NCI-H2196 treated with DMSO at 0.1 percent for 48 hours (cell line): Measurements from ENCODE around the gene PRKCZ.
A peak's percentile ranks its signal among the peaks of the same experiment; 100 is the strongest.

Experiments
- DNase-seq: peaks from one replicate; lab custom pipeline; 2025; ENCODE audit not compliant: unreplicated experiment; lab: John Stamatoyannopoulos, UW

PRKCZ gene

DNA sequence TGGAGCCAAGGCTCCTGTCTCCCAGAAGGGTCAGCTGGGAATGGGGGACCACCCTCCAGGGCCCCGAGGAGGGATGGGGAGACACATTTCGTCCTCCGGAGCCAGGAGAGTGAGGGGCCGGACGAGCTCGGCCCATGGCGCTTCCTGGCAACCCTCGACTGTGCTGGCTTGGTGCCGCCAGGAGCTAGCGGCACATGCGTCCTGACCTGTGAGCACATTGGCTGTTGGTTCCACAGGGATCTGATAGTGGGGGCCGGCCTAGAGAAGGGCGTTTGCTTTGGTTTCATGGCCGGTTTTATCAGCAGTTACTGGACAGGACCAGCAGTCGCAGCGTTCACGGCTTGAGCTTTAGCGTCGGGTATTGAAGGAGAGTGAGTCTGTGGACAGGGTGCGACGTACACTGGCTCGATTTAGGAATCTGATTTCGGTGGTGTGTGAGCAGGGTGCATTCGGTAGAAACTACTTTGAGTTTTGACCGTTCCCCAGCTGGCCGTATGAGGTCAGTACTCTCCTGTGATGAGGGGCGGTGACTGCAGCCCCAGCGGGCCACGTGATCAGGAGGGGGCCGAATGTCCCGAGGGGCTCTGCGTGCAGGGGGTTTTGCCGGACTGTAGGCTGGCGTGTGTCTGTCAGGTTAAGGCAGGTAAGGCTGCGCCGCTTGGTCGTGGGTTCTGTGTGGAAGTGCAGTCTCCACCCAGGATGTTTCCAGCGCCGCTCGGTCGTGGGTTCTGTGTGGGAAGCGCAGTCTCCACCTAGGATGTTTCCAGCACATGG is 125.7 kb downstream of the PRKCZ start:
- DNase-seq = no peak

DNA sequence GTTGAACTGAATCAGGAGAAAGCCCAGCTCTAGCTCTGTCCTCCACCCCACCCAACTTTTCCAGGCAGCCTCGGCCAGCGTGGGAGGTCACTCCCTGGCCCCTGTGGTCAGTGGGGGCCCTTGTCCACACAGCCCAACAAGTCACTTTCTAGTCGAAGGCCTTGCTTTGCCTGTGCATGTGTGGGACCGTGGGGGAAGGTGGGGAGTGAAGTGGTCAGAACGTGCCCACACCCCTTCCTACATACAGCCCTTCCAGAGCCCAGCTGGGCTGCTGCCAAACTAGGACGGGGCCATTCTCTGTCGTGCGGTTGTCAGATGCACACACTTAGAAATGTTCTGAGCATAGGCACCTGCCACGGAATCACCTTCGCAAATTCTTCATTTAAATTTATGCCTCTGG is 126.4 kb downstream of the PRKCZ start:
- no peak for DNase-seq

DNA sequence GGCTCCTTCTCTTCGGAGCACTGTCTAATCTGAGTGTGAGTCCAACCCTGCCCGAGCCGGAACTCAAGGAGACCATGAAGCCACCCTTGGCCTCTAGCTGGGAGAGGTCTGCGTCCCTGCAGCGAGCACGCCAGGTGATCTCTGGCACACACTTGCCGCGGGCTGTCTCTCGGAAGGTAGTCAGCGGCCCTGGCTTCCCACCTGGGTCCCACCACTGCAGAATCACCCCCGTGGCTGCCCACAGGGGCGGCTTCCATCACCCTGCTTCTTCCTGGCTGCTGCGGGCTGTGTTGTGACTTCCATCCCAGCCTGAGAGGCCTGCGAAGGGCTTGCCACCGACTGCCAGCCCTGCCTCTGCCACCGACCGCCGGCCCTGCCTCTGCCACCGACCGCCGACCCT is 127.3 kb downstream of the PRKCZ start:
- DNase-seq = no peak

DNA sequence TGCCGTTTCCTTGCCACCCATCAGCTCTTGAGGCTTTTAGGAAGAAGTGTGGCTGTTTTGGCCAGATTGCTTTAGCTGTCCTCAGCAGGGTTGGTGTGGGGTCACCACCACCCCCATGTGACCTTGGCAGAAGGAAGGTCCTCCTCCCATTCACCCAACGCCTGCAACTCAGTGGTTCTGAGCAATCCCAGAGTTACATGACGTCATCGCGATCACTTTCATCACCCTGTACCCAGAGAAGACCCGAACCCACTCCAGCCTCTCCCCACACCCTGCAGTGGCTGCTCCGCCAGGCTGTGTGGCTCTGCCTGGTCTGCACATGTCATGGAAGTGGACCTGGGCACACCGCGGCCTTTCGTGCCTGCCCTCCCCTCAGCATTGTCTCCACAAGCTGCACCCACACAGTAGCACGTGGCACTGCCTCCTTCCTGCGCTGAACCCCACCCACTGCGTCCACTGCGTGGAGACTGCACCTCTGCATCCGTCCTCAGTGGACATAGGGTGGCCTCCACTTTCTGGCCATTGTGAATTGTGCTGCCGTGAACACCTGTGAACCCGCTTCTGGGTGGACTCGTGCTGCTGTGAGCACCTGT is 127.8 kb downstream of the PRKCZ start:
- DNase-seq = no peak

DNA sequence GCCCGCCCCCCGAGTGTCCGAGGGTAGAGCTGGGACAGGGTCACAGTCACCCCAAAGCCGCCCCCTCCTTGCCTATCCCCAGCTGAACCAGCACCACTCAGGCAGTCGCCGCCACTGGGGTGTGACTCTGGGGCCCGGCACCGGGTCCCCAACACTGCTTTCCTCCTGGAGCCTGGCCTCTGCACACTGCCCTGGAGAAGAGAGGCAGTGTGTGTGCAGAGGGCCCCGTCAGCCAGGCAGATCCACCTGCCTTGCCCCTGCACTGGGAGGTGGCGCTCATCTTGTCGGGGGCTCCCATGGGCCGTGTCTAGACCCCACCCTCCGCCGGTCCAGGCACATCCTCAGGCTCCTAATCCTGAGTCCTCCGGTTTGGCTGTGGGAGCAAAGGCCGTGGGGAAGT is 128.7 kb downstream of the PRKCZ start:
- no peak for DNase-seq

DNA sequence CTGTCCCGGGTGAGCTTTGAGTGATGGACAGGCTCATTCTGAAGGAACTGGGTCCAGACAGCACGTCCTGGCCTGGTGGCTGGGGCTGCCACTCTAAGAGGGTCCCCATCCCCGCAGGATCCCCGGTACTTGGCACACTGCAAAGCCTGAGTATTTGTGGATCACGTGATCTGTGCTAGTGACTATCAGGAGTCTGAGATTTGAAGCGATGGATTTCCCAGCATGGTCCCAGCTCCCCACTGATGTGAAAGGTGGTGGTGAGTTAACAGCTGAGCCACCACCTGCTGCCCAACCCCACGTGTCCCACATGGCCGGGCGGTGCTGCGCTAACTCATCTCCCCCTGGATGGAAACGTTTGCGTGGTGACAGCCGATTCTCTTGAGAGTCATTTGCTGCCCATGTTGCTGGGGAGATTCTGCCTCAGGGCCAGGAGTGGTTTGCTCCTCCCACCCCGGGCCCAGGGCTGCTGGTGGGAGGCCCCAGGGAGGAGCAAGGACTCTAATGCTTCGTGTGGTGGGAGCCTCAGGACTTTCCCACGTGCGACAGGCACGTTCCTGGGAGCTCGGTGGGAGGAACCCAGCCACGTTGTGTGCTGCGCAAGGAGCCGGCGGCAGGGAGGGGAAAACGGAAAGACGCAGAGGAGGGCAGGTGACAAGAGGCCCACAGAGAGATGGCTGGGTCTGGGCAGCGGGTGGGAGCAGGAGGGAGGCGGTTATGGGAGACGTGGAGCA is 129.2 kb downstream of the PRKCZ start:
- no peak for DNase-seq

DNA sequence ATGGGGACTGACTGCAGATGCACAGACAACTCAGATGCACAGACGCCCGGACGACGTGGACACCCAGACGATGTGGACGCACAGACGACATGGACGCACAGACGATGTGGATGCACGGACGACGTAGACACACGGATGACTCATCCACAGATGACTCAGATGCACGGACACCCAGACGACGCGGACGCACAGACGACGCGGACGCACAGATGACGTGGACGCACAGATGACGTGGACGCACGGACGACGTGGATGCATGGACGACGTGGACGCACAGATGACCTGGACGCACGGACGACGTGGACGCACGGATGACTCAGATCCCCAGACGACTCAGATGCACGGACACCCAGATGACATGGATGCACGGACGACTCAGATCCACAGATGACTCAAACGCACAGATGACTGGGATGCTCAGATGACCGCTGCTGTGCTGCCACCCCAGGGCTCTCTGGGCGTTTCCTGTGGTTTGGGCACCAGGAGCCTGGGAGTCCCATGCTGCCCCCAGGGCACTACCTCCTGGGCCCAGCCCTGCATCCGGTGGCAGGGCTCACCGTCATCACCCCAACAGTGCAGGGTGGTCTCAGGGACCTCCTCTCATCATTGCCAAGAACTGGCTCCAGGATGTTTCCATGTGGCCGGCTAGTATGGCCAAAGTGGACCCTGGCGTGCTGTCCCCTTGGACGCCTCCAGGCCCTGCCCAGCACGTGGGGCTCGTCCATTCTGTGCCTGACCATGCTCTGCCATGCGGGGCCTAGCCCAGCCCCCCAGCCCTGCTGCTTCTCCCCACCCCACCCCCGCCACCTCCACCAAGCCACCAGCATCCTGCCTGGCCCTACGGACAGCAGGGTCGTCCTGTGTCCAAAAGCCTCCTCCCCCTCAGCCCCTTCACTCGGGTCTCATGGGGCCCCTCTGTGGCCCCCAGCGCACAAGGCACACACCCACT is 130.4 kb downstream of the PRKCZ start:
- no peak for DNase-seq

DNA sequence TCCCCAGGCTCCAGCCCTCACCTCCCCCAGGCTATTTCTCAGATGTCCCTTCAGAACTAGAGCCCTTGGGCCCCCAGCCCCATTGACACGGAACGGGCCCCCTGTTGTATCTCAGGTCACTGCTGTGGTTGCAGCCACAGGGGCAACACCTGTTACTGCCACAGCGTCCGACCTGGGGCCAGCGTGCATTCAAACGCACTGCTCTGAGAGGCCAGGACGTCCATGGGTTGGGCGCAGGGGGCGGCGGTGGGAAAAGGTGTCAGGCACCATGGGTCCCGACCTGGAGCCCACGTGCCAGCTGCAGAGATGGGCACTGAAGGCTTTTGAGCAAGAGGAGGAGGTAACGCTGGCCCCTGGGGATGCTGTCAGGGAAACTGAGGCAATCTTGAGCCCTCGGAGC is 131.1 kb downstream of the PRKCZ start:
- DNase-seq = no peak

DNA sequence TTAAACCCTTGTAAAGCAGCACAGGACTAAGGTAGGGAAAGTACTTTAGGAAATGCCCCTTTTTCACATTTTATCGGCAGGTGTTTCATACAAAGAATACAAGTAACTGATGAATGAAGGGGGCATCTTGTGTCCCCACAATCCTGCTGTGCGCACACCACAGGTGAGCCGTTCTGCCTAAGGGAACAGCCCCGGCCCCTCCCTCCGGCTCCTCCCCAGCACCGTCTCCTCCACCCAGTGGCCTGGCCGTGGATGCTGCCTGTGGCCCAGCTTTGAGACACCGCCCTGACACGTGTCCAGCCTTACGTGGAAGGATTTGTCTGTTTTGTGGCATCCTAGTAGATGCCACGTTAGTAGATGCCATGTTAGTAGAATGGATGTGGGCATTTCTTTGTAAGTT is 131.5 kb downstream of the PRKCZ start:
- no peak for DNase-seq

DNA sequence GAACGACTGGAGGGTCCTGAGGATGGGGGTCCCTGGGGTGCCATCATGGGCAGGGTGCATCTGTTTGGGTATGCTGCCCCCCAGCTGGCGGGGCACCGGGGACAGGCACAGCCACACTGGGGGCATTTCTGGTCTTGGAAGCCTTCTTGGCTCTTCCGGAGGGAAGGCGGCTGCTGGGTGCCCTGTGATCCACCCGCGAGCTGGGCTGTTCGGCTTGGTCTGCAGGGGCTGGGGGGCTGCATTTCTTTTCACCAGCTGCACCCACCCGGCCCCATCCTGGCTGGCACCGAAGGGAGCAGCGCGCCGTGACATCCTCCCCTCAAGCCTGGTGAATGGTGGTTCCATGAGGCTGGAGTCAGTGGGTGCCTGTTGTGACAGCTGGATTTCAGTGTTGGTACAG is 132.2 kb downstream of the PRKCZ start:
- no peak for DNase-seq

DNA sequence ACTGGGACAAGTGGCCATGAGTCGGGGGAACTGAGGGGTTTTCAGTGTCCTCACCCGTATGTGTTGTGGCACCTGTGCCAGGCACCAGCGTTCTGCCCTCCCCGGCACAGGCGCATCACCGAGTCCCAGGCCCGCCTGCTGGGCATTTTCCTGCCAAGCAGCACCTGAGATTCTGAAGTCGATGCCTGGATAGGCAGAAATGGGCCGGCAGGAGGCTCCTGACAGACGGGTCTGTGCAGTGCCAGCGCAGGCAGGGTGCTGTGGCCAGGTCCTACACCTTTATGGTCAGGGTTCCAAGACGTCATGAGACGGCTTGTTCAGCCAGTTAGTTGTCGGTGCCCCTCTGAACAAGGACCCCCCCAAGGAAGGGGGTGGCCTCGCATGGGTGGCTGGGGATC is 133.7 kb downstream of the PRKCZ start:
- no peak for DNase-seq

DNA sequence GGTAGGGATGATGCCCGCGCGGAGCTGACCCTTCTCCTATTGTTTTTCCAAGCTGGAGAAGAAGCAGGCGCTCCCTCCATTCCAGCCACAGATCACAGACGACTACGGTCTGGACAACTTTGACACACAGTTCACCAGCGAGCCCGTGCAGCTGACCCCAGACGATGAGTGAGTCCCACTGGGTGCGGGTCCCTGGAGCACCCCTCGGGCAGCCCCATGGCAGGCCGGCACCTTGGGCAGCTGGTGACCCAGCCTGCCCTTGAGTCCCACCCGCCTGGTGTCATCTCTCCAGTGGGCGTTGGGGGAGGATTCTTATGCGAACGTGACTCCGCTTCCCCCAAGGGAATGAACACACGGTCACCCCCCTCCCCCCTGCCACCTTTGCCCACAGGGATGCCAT is 134.3 kb downstream of the PRKCZ start:
- no peak for DNase-seq

DNA sequence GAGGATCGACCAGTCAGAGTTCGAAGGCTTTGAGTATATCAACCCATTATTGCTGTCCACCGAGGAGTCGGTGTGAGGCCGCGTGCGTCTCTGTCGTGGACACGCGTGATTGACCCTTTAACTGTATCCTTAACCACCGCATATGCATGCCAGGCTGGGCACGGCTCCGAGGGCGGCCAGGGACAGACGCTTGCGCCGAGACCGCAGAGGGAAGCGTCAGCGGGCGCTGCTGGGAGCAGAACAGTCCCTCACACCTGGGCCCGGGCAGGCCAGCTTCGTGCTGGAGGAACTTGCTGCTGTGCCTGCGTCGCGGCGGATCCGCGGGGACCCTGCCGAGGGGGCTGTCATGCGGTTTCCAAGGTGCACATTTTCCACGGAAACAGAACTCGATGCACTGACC is 134.7 kb downstream of the PRKCZ start:
- no peak for DNase-seq

DNA sequence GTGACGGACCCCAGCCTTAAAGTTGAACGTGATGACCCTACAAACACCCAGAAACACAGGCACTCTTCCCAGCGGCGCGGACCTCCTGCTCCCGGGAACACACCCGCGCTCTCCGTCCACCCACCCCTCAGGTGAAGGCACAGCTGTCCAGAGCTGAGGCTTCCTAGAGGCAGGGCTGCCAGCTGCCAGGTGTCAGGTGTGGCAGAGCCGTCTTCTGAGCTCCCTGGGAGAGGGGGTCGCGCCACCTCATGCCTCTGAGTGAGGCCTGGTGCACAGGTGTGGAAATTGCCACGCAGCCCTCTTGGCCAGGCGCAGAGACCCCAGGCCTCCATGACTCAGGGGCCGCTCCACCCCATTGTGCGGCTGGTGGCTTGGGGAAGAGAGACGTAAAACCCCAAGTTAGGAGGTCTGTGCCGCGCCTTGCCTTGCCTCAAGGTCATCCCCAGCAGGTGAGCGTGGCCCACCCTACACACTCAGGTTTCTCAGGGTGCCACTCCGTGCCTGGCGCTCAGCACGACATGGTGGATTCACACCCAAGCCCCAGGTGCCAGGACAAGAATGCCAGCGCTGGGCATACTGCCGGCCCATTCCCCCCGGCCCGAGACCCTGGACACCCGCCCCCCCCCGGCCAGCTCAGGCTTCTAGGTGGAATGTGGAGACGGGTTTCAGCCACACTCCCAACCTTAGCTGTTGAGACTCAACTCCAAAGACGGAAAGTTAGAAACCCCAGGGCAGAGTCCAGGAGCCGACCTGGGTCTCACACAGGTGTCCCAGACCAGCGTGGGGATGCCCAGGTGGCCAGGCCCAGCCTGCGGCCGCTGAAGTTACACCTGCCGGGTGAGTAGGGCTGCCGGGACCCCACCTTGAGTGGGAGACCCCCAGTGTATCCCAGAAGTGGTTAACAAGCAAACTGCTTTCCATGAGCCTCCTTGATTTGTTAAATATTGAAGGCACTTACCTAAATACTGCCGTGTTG is 136.0 kb downstream of the PRKCZ start:
- DNase-seq = no peak

DNA sequence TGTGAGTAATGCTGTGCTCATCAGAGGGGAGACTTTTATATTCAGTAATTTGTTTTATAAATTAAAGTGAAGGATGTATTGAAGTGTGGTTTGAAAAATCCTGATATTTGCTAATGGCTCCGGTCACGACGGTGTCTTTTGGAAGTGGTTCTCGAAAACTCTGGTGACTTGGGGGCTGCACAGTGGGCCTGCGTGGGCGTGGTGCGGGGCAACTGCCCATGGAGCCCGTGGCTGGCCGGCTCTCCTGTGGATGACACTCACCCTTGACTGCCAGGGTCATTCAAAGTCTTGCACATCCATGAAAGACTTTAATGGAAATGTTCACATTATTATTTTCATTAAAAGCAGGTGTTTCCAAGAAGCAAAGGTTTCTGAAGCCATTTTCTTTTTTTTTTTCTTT is 136.7 kb downstream of the PRKCZ start:
- no peak for DNase-seq

DNA sequence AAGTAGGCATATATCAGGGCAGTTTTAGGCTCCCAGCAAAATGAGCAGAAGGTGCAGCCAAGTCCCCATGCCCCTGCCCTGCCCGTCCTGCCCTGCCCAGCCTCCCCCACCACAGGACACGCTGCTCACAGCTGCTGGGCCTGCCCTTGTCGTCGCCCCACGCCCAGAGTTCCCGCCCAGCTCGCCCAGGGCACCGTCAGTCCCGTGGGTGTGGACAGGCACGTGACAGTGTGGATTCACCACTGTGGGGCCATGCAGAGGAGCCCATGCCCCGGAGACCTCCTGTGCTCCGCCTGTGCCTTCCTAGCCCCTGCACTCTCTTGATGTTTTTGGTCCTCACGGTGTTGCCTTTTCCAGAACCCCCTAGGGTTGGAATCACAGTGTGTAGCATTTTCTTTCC is 137.4 kb downstream of the PRKCZ start:
- DNase-seq = no peak

DNA sequence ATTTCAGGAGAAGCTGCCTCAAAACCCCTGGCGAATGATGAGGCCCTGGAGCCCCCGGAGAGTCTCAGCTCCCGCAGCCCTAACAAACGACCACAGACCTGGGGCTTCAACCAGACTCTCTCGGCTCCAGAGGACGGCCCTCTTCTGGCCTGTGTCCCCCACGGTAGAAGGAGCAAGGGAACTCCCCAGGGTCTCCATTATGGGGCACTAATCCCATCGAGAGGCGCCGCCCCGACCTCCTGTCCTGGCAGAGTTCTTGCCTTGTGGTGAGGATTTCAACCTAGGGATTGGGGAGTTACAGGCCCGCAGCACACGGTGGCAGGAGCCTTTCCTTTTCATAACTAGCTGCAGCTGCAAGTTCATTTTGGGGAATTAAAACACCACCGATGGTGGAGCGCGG is 138.1 kb downstream of the PRKCZ start:
- DNase-seq = no peak

DNA sequence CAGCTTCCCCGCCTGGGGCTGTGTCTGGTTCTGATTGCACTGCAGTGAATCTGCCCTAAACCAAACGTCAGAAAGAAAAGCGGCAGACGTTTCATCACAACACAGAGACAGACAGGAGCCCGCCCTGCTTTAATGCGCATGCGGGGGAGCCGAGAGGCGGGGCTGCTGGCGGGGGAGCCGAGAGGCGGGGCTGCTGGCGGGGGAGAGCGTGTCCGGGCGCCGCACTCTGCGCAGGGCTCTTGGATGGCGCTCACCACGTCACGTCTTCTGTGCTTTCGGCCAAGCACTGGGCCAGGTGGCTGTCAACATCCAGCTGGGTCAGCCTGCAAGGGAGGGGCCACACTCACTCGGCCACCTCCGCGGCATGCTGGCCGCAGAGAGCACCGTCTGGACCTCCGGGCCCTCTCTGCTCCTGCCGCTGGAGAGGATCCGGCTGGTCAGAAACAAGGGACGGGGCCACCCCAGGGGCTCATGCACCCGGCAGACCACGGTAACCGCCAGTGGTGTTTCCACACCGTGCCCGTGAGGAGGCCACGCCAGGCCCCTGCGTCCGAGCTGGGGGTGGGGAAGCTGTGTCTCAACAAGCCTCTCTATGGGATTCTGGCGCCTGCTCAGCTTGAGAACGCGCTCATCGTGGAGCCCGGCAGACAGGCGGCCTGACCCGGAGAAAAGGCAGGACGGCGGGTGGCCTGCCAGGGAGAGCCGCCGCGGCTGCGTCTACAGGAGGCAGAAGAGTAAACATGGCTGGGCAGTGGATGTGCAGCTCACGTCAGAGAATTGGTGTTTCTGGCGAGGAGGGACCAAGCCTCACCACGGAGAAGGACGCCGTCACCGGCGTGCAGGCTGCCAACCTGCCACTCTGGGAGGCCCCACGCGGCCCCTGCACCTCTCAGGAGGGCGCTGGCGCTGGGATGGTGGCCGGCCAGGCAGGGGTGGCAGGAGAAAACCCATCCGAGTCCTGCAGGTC is 139.5 kb downstream of the PRKCZ start:
- peak; percentile 95 for DNase-seq

DNA sequence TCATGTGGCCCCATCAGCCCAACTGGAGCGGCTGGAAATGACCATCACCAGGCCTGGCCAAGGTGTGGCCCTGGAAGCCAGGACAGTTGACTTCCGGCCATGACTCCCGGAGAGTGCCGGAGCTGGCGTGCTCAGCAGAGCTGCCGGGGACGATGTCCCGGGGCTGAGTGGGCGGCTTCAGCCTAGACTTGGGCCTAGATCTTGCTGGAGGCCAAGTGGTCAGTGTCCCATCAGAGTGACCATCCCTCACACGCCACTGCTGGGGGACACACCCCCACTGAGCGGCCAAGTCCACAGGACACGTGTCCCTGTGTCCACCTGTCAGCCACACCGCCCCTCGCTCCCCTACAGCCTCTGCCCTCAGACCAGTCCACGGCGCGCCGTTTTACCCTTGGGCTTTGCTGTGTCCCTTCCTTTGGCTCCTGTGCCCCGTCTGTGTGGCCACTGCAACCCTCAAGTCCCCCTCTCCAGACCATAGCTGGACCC is 140.3 kb downstream of the PRKCZ start:
- no peak for DNase-seq
